Activated CD4-positive, alpha-beta T cell treated with anti-CD3 and anti-CD28 coated beads, Interleukin-2, Interleukin-4, amounts not matched to agents 100 ng/mL and 50 ng/mL, durations not matched to agents 16 hours and 8 hours (primary cell): ENCODE measurements around the gene NFKBIE.

ENCODE experiments used
- DNase-seq: peaks from one replicate; pipeline ENCODE4 v3.0.0-alpha.2; 2020; ENCODE audit warnings: low spot score

The NFKBIE gene

DNA sequence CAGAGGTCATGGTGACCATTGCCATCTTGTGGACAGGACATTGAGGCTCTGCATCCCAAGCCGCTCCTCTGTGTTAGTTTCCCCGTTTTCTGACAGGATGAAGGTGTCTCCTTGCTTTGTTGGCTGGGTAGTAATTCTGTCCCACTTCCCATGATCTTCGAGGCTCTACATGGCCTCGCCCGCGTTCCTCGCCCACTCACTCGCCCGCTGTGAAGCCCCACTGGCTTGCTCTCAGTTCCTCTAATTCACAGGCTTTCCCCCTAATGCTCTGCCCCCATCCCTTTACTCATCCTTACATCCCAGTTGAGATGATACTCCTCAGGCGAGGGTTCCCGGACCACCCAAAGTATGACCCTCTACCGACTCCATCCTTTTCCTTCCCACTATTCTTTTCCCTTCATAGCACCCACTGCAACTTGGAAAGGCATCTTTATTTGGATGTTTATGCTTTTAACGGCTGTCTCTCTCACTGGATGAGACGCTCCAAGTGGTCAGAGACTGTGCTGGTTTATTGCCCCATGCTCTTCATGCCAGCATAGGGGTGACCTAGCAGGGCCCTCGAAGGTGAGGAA is 7.5 kb downstream of the NFKBIE start:
- no peak for DNase-seq

GRCh38 chr6:44257025-44257752 is 8.2 kb downstream of the NFKBIE start, which contains the start of gene SLC35B2:
Gene SLC35B2, minus strand, starts transcription at chr6:44257528. Its CDS starts 118 bp downstream, at chr6:44257410.
- peak; percentile 65 for DNase-seq

DNA sequence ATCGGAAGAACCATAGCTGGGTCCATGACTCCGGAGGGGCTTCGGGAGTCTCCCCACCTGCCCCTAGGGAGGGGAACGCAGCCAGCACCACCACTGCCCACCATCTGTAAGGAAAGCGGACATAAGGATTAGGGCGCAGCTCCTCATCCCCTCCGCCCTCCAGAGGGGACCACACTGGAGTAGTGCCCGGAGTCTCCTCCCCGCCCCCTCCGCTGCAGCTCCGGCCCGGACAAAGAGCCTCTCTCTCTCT is 8.7 kb downstream of the NFKBIE start:
- no peak for DNase-seq

GRCh38 chr6:44255871-44256774 is 9.2 kb downstream of the NFKBIE start:
- DNase-seq, result no peak

DNA sequence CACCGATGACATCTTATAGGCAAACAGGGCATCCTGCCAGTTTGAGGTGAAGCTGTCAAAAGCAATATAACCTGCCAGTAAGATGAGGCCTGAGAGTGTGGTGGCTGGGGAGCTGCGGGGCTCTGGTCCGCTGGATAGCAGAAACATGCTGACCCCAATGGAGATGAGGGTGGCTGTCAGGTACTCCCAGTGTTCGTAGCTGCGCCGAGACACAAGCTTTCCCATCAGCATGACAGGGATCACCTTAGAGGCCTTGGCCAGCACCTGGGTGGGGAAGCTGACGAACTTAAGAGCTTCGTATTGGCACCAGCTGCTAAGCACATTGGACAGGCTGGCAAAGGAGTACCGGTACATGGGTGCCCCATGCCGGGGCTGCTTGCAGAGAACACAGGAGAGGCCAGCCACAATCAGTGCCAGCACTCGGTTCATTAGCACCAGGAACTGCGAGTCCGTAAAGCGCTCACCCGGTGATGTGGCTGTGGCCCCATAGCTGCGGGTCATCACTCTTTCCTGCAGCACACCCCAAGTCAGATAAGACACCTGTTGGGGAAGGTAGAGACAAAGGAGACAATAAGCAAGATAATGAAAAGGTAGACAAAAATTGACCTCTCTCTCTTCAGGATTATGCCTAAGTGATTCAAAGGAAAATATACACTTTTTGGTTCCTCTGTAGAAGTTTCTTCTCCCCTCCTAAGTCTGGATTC is 10.1 kb downstream of the NFKBIE start:
- no peak for DNase-seq

GRCh38 chr6:44254191-44255104 is 10.9 kb downstream of the NFKBIE start:
- no peak for DNase-seq

- peak; percentile 70 for DNase-seq
Observed at GRCh38 chr6:44253307-44254101, 11.8 kb downstream of the NFKBIE start.

- no peak for DNase-seq
Observed at GRCh38 chr6:44251576-44252524, 13.5 kb downstream of the NFKBIE start.

DNA sequence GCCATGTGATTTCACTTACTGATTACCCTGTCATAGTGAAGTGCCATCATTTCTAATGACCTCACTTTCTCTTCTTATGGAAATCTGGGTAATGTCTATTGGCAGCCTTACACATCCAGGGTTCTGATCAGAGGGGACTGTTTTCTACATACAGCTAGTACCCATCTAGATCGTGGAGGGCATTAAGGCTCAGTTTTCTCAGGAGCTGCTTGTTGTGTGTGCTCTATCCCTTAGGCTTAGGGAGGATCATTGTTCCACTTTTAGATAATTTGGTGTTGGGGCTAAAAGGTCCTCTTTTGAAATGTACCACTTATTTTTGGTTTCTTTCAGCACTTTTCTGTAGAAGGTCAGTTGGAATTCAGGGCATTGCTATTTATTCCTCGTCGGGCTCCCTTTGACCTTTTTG is 14.6 kb downstream of the NFKBIE start:
- no peak for DNase-seq

DNA sequence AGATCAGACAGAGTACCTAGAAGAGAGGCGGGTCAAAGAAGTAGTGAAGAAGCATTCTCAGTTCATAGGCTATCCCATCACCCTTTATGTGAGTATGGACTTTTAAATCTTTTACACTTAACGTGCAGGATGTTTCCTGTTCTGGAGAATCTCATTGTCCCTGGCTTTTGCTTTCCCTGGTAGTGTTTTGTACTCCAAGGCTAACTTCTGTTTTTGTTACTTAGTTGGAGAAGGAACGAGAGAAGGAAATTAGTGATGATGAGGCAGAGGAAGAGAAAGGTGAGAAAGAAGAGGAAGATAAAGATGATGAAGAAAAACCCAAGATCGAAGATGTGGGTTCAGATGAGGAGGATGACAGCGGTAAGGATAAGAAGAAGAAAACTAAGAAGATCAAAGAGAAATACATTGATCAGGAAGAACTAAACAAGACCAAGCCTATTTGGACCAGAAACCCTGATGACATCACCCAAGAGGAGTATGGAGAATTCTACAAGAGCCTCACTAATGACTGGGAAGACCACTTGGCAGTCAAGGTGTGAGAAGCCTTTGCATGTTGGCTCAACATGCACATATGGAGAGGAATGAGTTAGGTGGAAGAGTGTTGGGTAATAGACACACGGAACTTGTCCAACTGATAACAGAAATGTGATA is 15.2 kb downstream of the NFKBIE start:
- DNase-seq, result no peak

GRCh38 chr6:44249082-44249748 is 16.1 kb downstream of the NFKBIE start:
- DNase-seq, result no peak

DNA sequence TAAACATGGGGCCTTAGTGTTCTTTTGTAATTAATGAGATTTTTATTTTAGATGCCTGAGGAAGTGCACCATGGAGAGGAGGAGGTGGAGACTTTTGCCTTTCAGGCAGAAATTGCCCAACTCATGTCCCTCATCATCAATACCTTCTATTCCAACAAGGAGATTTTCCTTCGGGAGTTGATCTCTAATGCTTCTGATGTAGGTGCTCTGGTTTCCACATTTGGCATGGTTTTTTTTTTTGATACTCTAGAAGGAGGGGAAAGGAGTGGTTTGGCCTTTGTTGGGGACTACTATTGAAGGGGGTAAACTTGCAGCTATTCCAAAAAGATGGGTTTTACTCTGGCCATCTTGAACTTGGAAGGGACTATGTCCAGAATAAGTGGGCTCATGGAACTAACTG is 16.8 kb downstream of the NFKBIE start:
- DNase-seq, result no peak

- peak; percentile 80 for DNase-seq
Observed at GRCh38 chr6:44247338-44248302, 17.7 kb downstream of the NFKBIE start.

- DNase-seq, result peak; percentile 99
Observed at GRCh38 chr6:44246663-44247337, 18.6 kb downstream of the NFKBIE start, which contains the start of gene HSP90AB1. Gene HSP90AB1, plus strand, starts transcription at chr6:44247101. Its CDS starts 1,529 bp downstream, at chr6:44248630.

DNA sequence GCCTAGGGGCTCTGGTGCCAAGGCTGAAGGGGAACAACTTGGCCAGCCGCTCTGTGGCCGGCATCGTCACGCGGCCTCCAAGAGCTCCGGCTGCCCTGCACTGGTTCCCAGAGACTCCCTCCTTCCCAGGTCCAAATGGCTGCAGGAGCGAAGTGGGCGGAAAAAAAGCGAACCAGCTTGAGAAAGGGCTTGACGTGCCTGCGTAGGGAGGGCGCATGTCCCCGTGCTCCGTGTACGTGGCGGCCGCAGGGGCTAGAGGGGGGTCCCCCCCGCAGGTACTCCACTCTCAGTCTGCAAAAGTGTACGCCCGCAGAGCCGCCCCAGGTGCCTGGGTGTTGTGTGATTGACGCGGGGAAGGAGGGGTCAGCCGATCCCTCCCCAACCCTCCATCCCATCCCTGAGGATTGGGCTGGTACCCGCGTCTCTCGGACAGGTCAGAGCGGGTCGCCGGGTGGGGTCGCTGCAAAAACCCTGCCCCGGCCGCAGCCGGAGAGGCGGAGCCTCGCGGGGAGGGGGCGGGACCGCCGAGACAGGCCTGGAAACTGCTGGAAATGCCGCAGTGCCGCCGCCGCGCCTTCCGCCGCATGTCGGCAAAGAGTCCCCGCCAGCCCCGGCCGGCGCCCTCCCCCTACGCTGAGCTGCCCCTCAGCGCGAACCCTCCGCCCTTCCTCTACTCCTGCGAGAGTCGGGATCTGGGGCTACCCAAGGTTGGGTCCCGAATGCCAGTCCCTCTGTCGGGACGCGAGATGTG is 19.3 kb downstream of the NFKBIE start:
- peak; percentile 87 for DNase-seq
